HCT116 (cell line): Measurements from ENCODE around the gene STK16. TPM values are rescaled to one million over a fixed set of nuclear protein-coding genes. Genes with fewer than 3 reads are reported as not detected.

Source experiments
- ATAC-seq: fragments of 200-7000 bp; cut with Tn5 transposase; 2 replicates; pipeline ENCODE4 v1.9.1; 2020; ENCODE audit warnings: mild to moderate bottlenecking, moderate library complexity
- BruUV-seq: library from RNA; stranded (reverse); fragments of 400-500 nt; replicated peaks from 2 replicates; lab custom pipeline; 2021; lab: Mats Ljungman, UMichigan
- CTCF ChIA-PET: fragments of 300-600 bp; sonication (Branson Sonifier 250); formaldehyde crosslinking; loops from one replicate; lab custom pipeline; 2021; ENCODE audit warnings: antibody characterized with exemption; lab: Charles Lee
- POLR2A ChIA-PET: fragments of 300-600, 350-600 bp; sonication (Branson Sonifier 250); formaldehyde crosslinking; loops from one replicate; lab custom pipeline; 2021; ENCODE audit warnings: antibody characterized with exemption; lab: Charles Lee
- RAD21 ChIA-PET, 2 experiments: fragments of 300-600 bp; sonication (Branson Sonifier 250); formaldehyde crosslinking; loops; one replicate each; lab custom pipeline; 2023; ENCODE audit warnings: low total read pairs in 2 of 2; ENCODE audit not compliant: uncharacterized antibody in 2 of 2, unreplicated experiment in 2 of 2, low non-redundant PET in 1 of 2; lab: Charles Lee
- DNase-seq: peaks from one replicate; pipeline ENCODE4 v3.0.0-alpha.2; 2010; ENCODE audit warnings: low read depth, low spot score
- H2AFZ ChIP-seq: fragments of 200-600 bp; shearing (Covaris generic), sonication (generic); 2 replicates; pipeline ENCODE4 v1.6.1; 2017; ENCODE audit warnings: low read depth, mixed run types, mixed read lengths, antibody characterized with exemption, low read length; ENCODE audit not compliant: poor library complexity, severe bottlenecking
- H3K27ac ChIP-seq: 2 replicates; pipeline ENCODE4 v1.5.1; 2012; ENCODE audit warnings: low read depth, low read length
- H3K27me3 ChIP-seq: fragments of 200-600 bp; sonication (generic); 2 replicates; pipeline ENCODE4 v1.6.1; 2016; ENCODE audit warnings: mixed run types, low read length, mixed read lengths; ENCODE audit not compliant: insufficient read depth
- H3K36me3 ChIP-seq, 2 experiments: fragments of 200-500 bp in 1 of 2; fragments of 200-600 bp in 1 of 2; sonication (Bioruptor generic) in 1 of 2; sonication (generic) in 1 of 2; 2 replicates each; pipeline versions ENCODE4 v1.5.1 to v1.6.1; 2014 to 2016; ENCODE audit warnings: low read length in 2 of 2, inconsistent platforms in 1 of 2, mixed read lengths in 1 of 2, mixed run types in 1 of 2; ENCODE audit not compliant: insufficient read depth in 2 of 2, control insufficient read depth in 1 of 2
- H3K4me1 ChIP-seq, 2 experiments: fragments of 200-600 bp in 1 of 2; sonication (generic) in 1 of 2; 2 replicates each; pipeline versions ENCODE4 v1.5.1 to v1.6.1; 2012 to 2017; ENCODE audit warnings: low read length in 2 of 2, inconsistent platforms in 1 of 2, mild to moderate bottlenecking in 1 of 2, mixed read lengths in 1 of 2, mixed run types in 1 of 2, moderate library complexity in 1 of 2; ENCODE audit not compliant: insufficient read depth in 2 of 2, control insufficient read depth in 1 of 2
- H3K4me2 ChIP-seq: fragments of 200-600 bp; sonication (generic); 2 replicates; pipeline ENCODE4 v1.6.1; 2017; ENCODE audit warnings: mixed run types, low read length, mixed read lengths
- H3K4me3 ChIP-seq, 2 experiments: fragments of 200-600 bp in 1 of 2; sonication (generic) in 1 of 2; replicated peaks in 1 of 2; 2 replicates each; pipeline ENCODE4 v1.5.1; 2011 to 2016; ENCODE audit warnings: low read length in 2 of 2, control low read depth in 1 of 2, low read depth in 1 of 2, mild to moderate bottlenecking in 1 of 2, mixed read lengths in 1 of 2, mixed run types in 1 of 2
- H3K79me2 ChIP-seq: fragments of 200-600 bp; sonication (generic); 2 replicates; pipeline ENCODE4 v1.6.1; 2017; ENCODE audit warnings: mild to moderate bottlenecking, mixed run types, low read length, moderate library complexity, mixed read lengths; ENCODE audit not compliant: insufficient read depth
- H3K9ac ChIP-seq: fragments of 200-600 bp; sonication (generic); 2 replicates; pipeline ENCODE4 v1.6.1; 2016; ENCODE audit warnings: low read length, mixed read lengths
- H3K9me2 ChIP-seq: fragments of 200-600 bp; sonication (generic), shearing (Covaris generic); 2 replicates; pipeline ENCODE4 v1.6.1; 2017; ENCODE audit warnings: mixed run types, mild to moderate bottlenecking, moderate library complexity; ENCODE audit not compliant: insufficient read depth
- H3K9me3 ChIP-seq, 2 experiments: fragments of 200-500 bp in 1 of 2; fragments of 200-600 bp in 1 of 2; sonication (Bioruptor generic) in 1 of 2; sonication (generic) in 1 of 2; 2 replicates each; pipeline ENCODE4 v1.6.1; 2014 to 2017; ENCODE audit warnings: low read length in 2 of 2, mixed read lengths in 2 of 2, inconsistent platforms in 1 of 2, low read depth in 1 of 2, mild to moderate bottlenecking in 1 of 2, mixed run types in 1 of 2, moderate library complexity in 1 of 2; ENCODE audit not compliant: control insufficient read depth in 1 of 2, insufficient read depth in 1 of 2
- H4K20me1 ChIP-seq: fragments of 200-600 bp; sonication (generic), shearing (Covaris generic); 2 replicates; pipeline ENCODE4 v1.6.1; 2017; ENCODE audit warnings: mixed run types, mild to moderate bottlenecking, moderate library complexity; ENCODE audit not compliant: insufficient read depth
- CBX3 ChIP-seq: IDR thresholded peaks from 2 replicates; pipeline ENCODE4 v1.6.1; 2012; ENCODE audit warnings: low read depth
- CEBPB ChIP-seq: IDR thresholded peaks from 2 replicates; pipeline ENCODE4 v1.6.1; 2012; ENCODE audit warnings: low read depth
- EGR1 ChIP-seq: IDR thresholded peaks from 2 replicates; pipeline ENCODE4 v1.6.1; 2012; ENCODE audit warnings: low read depth
- ELF1 ChIP-seq: IDR thresholded peaks from 2 replicates; pipeline ENCODE4 v1.6.1; 2012; ENCODE audit warnings: low read depth, borderline replicate concordance
- EZH2 ChIP-seq: fragments of 200-600 bp; sonication (generic); IDR thresholded peaks from 2 replicates; pipeline ENCODE4 v1.6.1; 2017; ENCODE audit warnings: antibody characterized with exemption, mixed run types
- EZH2phosphoT487 ChIP-seq: fragments of 200-600 bp; IDR thresholded peaks from 2 replicates; pipeline ENCODE4 v1.6.1; 2018; ENCODE audit warnings: antibody characterized with exemption, borderline replicate concordance
- FOSL1 ChIP-seq: IDR thresholded peaks from 2 replicates; pipeline ENCODE4 v1.6.1; 2012; ENCODE audit warnings: low read depth
- JUND ChIP-seq: IDR thresholded peaks from 2 replicates; pipeline ENCODE4 v1.6.1; 2012
- POLR2A ChIP-seq: IDR thresholded peaks from 2 replicates; pipeline ENCODE4 v1.7.0; 2011; ENCODE audit warnings: borderline replicate concordance; ENCODE audit not compliant: insufficient read depth, insufficient read length; ENCODE audit errors: extremely low read depth
- POLR2AphosphoS5 ChIP-seq: IDR thresholded peaks from 2 replicates; pipeline ENCODE4 v1.6.1; 2011; ENCODE audit warnings: mild to moderate bottlenecking, low read depth, low read length, moderate library complexity
- RAD21 ChIP-seq: IDR thresholded peaks from 2 replicates; pipeline ENCODE4 v1.6.1; 2012; ENCODE audit warnings: low read depth, mild to moderate bottlenecking
- SIN3A ChIP-seq: IDR thresholded peaks from 2 replicates; pipeline ENCODE4 v1.6.1; 2012; ENCODE audit warnings: low read depth
- SP1 ChIP-seq: IDR thresholded peaks from 2 replicates; pipeline ENCODE4 v1.6.1; 2012; ENCODE audit warnings: low read depth
- SRF ChIP-seq: IDR thresholded peaks from 2 replicates; pipeline ENCODE4 v1.6.1; 2012; ENCODE audit warnings: low read depth
- YY1 ChIP-seq: IDR thresholded peaks from 2 replicates; pipeline ENCODE4 v1.6.1; 2011; ENCODE audit warnings: low read length, low read depth, moderate library complexity, mild to moderate bottlenecking; ENCODE audit not compliant: insufficient replicate concordance; ENCODE audit errors: extremely low read depth
- ZFX ChIP-seq: fragments of 450-650 bp; IDR thresholded peaks from 2 replicates; pipeline ENCODE4 v1.6.1; 2017
- ZNF274 ChIP-seq: fragments of 200-500 bp; sonication (Bioruptor generic); IDR thresholded peaks from 2 replicates; pipeline ENCODE4 v1.6.1; 2014; ENCODE audit warnings: mild to moderate bottlenecking, low read depth, low read length, inconsistent platforms
- intact Hi-C: fragments of 100-400 bp; cut with micrococcal nuclease; formaldehyde crosslinking; loops from 2 replicates; pipeline ENCODE4 v1.10.0; 2022
- total RNA-seq: library from RNA; stranded (reverse); gene quantifications from one replicate; pipeline ENCODE4 v1.2.1, GENCODE V29; 2021; ENCODE audit not compliant: unreplicated experiment
- TF ChIP-seq, protein P1 (sequence below): IDR thresholded peaks from 2 replicates; pipeline ENCODE4 v1.6.1; 2012
- TF ChIP-seq, protein P2 (sequence below): IDR thresholded peaks from 2 replicates; pipeline ENCODE4 v1.6.1; 2012; ENCODE audit warnings: low read depth

The STK16 gene
- total RNA-seq, 1 experiment from 2014 or later, result 31.4 TPM

DNA sequence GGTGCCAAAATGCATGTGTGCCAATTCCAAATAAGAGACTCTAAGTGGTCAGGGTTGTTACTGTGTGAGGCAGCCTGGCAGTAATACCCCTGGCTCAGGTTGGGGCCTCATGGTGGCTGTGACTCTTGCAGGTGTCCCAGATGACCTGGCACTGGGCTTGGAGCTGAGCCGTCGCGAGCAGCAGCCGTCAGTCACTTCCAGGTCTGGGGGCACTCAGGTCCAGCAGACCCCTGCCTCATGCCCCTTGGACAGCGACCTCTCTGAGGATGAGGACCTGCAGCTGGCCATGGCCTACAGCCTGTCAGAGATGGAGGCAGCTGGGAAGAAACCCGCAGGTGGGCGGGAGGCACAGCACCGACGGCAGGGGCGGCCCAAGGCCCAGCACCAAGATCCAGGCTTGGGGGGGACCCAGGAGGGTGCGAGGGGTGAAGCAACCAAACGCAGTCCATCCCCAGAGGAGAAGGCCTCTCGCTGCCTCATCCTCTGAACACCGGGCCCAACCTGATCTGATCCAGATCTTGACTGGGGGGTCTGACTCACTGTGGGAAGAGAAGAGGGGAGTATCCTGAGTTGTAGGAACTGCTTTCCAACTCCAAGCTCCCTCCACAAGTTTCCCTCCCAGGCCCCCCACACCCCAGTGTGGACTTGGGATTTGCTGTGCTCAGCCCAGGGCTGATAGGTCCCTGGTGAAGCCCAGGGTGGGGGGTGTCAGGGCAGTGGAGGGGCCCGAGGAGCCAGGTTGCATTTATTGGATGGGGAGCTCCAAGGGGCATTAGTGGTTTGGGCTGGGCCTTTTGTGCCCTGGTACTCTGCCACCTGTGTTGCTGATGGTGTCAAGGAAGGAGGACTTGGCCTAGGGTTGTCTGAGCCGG, 39.5 kb downstream of the STK16 start:
- no peak overlapping the region for H3K9ac ChIP-seq
- H4K20me1 ChIP-seq, result no peaks in the 10 kb centered on the region
- ChIA-PET POLR2A (no interaction called here), CTCF (no interaction called here), RAD21 (no interaction called here)
- H3K9me3 ChIP-seq, result no peaks in the 10 kb centered on the region
- H3K27ac ChIP-seq, result no peak overlapping the region
- intact Hi-C loops, result no loop called here
- no peaks in the 10 kb centered on the region for H3K36me3 ChIP-seq
- BruUV-seq, result no TSS peak
- H3K27me3 ChIP-seq, result no peaks in the 10 kb centered on the region
- H3K9me2 ChIP-seq, result no peaks in the 10 kb centered on the region
- peaks cover 17 to 25% of the 10 kb centered on the region in 2 experiments for H3K4me1 ChIP-seq
- TF ChIP-seq ZFX (no peak), EZH2phosphoT487 (no peak), EGR1 (no peak), YY1 (no peak)
- TF ChIP-seq, protein P1, sequence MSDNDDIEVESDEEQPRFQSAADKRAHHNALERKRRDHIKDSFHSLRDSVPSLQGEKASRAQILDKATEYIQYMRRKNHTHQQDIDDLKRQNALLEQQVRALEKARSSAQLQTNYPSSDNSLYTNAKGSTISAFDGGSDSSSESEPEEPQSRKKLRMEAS, result no peak
- H2AFZ ChIP-seq, result no peak overlapping the region
- no peaks in the 10 kb centered on the region for H3K79me2 ChIP-seq
- DNase-seq, result no peak
- H3K4me3 ChIP-seq, result no peak overlapping the region
- no peak overlapping the region for H3K4me2 ChIP-seq
- ATAC-seq, result no peak

GRCh38 chr2:219285373-219285735, 40.1 kb downstream of the STK16 start:
- no peak overlapping the region for H2AFZ ChIP-seq
- ChIA-PET RAD21 (no interaction called here), POLR2A (no interaction called here), CTCF (no interaction called here)
- no peak overlapping the region for H3K4me2 ChIP-seq
- no peaks in the 10 kb centered on the region for H4K20me1 ChIP-seq
- H3K27me3 ChIP-seq, result no peaks in the 10 kb centered on the region
- H3K27ac ChIP-seq, result no peak overlapping the region
- H3K9ac ChIP-seq, result no peak overlapping the region
- no peaks in the 10 kb centered on the region for H3K79me2 ChIP-seq
- BruUV-seq, result no TSS peak
- intact Hi-C loops, result no loop called here
- H3K9me2 ChIP-seq, result no peaks in the 10 kb centered on the region
- no peaks in the 10 kb centered on the region for H3K36me3 ChIP-seq
- ATAC-seq (no peak), DNase-seq (no peak)
- H3K9me3 ChIP-seq, result no peaks in the 10 kb centered on the region
- H3K4me1 ChIP-seq, result peaks cover 16 to 21% of the 10 kb centered on the region in 2 experiments
- H3K4me3 ChIP-seq, result no peak overlapping the region
- TF ChIP-seq POLR2AphosphoS5 (no peak), CBX3 (no peak), CEBPB (no peak), FOSL1 (no peak), SRF (no peak), SP1 (no peak), JUND (no peak), ZNF274 (no peak), ZFX (no peak), SIN3A (no peak), RAD21 (no peak), YY1 (no peak), EZH2 (no peak), POLR2A (no peak), ELF1 (no peak)
- TF ChIP-seq, protein P1, result no peak
- TF ChIP-seq, protein P2, sequence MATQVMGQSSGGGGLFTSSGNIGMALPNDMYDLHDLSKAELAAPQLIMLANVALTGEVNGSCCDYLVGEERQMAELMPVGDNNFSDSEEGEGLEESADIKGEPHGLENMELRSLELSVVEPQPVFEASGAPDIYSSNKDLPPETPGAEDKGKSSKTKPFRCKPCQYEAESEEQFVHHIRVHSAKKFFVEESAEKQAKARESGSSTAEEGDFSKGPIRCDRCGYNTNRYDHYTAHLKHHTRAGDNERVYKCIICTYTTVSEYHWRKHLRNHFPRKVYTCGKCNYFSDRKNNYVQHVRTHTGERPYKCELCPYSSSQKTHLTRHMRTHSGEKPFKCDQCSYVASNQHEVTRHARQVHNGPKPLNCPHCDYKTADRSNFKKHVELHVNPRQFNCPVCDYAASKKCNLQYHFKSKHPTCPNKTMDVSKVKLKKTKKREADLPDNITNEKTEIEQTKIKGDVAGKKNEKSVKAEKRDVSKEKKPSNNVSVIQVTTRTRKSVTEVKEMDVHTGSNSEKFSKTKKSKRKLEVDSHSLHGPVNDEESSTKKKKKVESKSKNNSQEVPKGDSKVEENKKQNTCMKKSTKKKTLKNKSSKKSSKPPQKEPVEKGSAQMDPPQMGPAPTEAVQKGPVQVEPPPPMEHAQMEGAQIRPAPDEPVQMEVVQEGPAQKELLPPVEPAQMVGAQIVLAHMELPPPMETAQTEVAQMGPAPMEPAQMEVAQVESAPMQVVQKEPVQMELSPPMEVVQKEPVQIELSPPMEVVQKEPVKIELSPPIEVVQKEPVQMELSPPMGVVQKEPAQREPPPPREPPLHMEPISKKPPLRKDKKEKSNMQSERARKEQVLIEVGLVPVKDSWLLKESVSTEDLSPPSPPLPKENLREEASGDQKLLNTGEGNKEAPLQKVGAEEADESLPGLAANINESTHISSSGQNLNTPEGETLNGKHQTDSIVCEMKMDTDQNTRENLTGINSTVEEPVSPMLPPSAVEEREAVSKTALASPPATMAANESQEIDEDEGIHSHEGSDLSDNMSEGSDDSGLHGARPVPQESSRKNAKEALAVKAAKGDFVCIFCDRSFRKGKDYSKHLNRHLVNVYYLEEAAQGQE, result no peak
